ENCODE results near the gene TCTN2.

- TF ChIP-seq CTCF (conservative IDR thresholded peaks at IDR 0.05 in 1 of 2, IDR thresholded peaks at IDR 0.05 in 1 of 2; ENCODE audit: low read depth in 1 of 2, low read length in 2 of 2) (no peak), EZH2 (IDR thresholded peaks at IDR 0.05; ENCODE audit: low read length, missing control alignments) (no peak)
Observed at GRCh38 chr12:123681605-123682004, 10.7 kb downstream of the TCTN2 start.

Data from fibroblast of lung (primary cell).